ENCODE data around the gene ASH1L. TPM values are rescaled to one million over a fixed set of nuclear protein-coding genes. Genes with fewer than 3 reads are reported as not detected.

Gene ASH1L
- total RNA-seq, 2 experiments from 2014 or later, result 37.7 to 41.1 TPM

GRCh38 chr1:155553349-155553748 lies 9.3 kb downstream of the ASH1L start:
- ChIA-PET CTCF (no interaction called here), POLR2A (interaction anchor here (0.5 kb wide), 1 partner anchor 308 kb away, joined by 4 read pairs; no protein-coding TSS in a partner anchor)
- no peak for DNase-seq
- Mint-ChIP-seq H3K27ac (no peak overlapping the region), H3K27me3 (ENCODE audit: low read depth) (no peaks in the 10 kb centered on the region), H3K9me3 (ENCODE audit: insufficient read depth) (no peaks in the 10 kb centered on the region), H3K4me3 (no peak overlapping the region), H3K36me3 (ENCODE audit: low read depth) (peaks cover 38% of the 10 kb centered on the region), H3K4me1 (ENCODE audit: low read depth) (peaks cover 18% of the 10 kb centered on the region)
- ATAC-seq, result no peak

- Mint-ChIP-seq H3K36me3 (ENCODE audit: low read depth) (peaks cover 23% of the 10 kb centered on the region), H3K4me3 (no peak overlapping the region), H3K27me3 (ENCODE audit: low read depth) (no peaks in the 10 kb centered on the region), H3K9me3 (ENCODE audit: insufficient read depth) (no peaks in the 10 kb centered on the region), H3K4me1 (ENCODE audit: low read depth) (peaks cover 24% of the 10 kb centered on the region), H3K27ac (no peak overlapping the region)
- DNase-seq, result no peak
- ChIA-PET POLR2A (no interaction called here), CTCF (interaction anchor here (1.1 kb wide), 1 partner anchor 11 kb away, joined by 3 read pairs; no protein-coding TSS in a partner anchor)
- no peak for ATAC-seq
Measured at GRCh38 chr1:155548706-155549105, 13.9 kb downstream of the ASH1L start.

GRCh38 chr1:155540000-155540874 lies 22.4 kb downstream of the ASH1L start:
- Mint-ChIP-seq H3K36me3 (ENCODE audit: low read depth) (no peaks in the 10 kb centered on the region), H3K9me3 (ENCODE audit: insufficient read depth) (no peaks in the 10 kb centered on the region), H3K27me3 (ENCODE audit: low read depth) (no peaks in the 10 kb centered on the region), H3K27ac (peak overlapping the region; percentile 17), H3K4me1 (ENCODE audit: low read depth) (peaks cover 44% of the 10 kb centered on the region), H3K4me3 (no peak overlapping the region)
- no peak for ATAC-seq
- ChIA-PET CTCF (interaction anchor here (1.1 to 1.6 kb wide), 3 partner anchors 34 to 289 kb away, joined by 3 to 6 read pairs (median 3); no protein-coding TSS in a partner anchor), POLR2A (interaction anchor here (0.6 to 1.6 kb wide), 2 partner anchors 23 to 167 kb away, joined by 3 to 4 read pairs; no protein-coding TSS in a partner anchor)
- no peak for DNase-seq

GRCh38 chr1:155537193-155537592 lies 25.4 kb downstream of the ASH1L start:
- Mint-ChIP-seq H3K9me3 (ENCODE audit: insufficient read depth) (no peaks in the 10 kb centered on the region), H3K36me3 (ENCODE audit: low read depth) (peaks cover 14% of the 10 kb centered on the region), H3K4me3 (no peak overlapping the region), H3K27me3 (ENCODE audit: low read depth) (no peaks in the 10 kb centered on the region), H3K27ac (peak overlapping the region; percentile 91), H3K4me1 (ENCODE audit: low read depth) (peaks cover 57% of the 10 kb centered on the region)
- DNase-seq (no peak), ATAC-seq (no peak)
- POLR2A ChIA-PET, result interaction anchor here (2.9 kb wide), 1 partner anchor 26 kb away, joined by 18 read pairs; the partner anchor contains the start of gene ASH1L
- CTCF ChIA-PET, result interaction anchor here (1.2 to 1.3 kb wide), 2 partner anchors 11 to 286 kb away, joined by 3 read pairs; no protein-coding TSS in a partner anchor

- peaks cover 28% of the 10 kb centered on the region for H3K4me1 Mint-ChIP-seq (ENCODE audit: low read depth)
- H3K36me3 Mint-ChIP-seq (ENCODE audit: low read depth), result peaks cover 22% of the 10 kb centered on the region
- CTCF ChIA-PET, result no interaction called here
Measured at GRCh38 chr1:155531624-155532023, 31.0 kb downstream of the ASH1L start.

GRCh38 chr1:155529929-155530328 lies 32.7 kb downstream of the ASH1L start:
- POLR2A ChIA-PET, result no interaction called here
- H3K4me3 Mint-ChIP-seq, result no peak overlapping the region
- DNase-seq, result no peak
- H3K27ac Mint-ChIP-seq, result no peak overlapping the region
- no peak for ATAC-seq
- H3K27me3 Mint-ChIP-seq (ENCODE audit: low read depth), result no peaks in the 10 kb centered on the region
- H3K36me3 Mint-ChIP-seq (ENCODE audit: low read depth), result peaks cover 22% of the 10 kb centered on the region
- CTCF ChIA-PET, result no interaction called here
- peaks cover 20% of the 10 kb centered on the region for H3K4me1 Mint-ChIP-seq (ENCODE audit: low read depth)
- H3K9me3 Mint-ChIP-seq (ENCODE audit: insufficient read depth), result no peaks in the 10 kb centered on the region

More at GRCh38 chr1:155531624-155532023, 31.0 kb downstream of the ASH1L start:
- no peak for ATAC-seq
- H3K9me3 Mint-ChIP-seq (ENCODE audit: insufficient read depth), result no peaks in the 10 kb centered on the region
- DNase-seq, result no peak
- H3K27ac Mint-ChIP-seq, result no peak overlapping the region
- no peaks in the 10 kb centered on the region for H3K27me3 Mint-ChIP-seq (ENCODE audit: low read depth)
- POLR2A ChIA-PET, result no interaction called here
- H3K4me3 Mint-ChIP-seq, result no peak overlapping the region

GRCh38 chr1:155529109-155529508 lies 33.5 kb downstream of the ASH1L start:
- H3K27ac Mint-ChIP-seq, result no peak overlapping the region
- H3K36me3 Mint-ChIP-seq (ENCODE audit: low read depth), result peaks cover 18% of the 10 kb centered on the region
- H3K9me3 Mint-ChIP-seq (ENCODE audit: insufficient read depth), result no peaks in the 10 kb centered on the region
- no peak overlapping the region for H3K4me3 Mint-ChIP-seq
- ATAC-seq (no peak), DNase-seq (no peak)
- H3K27me3 Mint-ChIP-seq (ENCODE audit: low read depth), result no peaks in the 10 kb centered on the region
- ChIA-PET CTCF (interaction anchor here (0.7 kb wide), 1 partner anchor 23 kb away, joined by 3 read pairs; no protein-coding TSS in a partner anchor), POLR2A (no interaction called here)
- H3K4me1 Mint-ChIP-seq (ENCODE audit: low read depth), result peaks cover 17% of the 10 kb centered on the region

- Mint-ChIP-seq H3K27ac (no peak overlapping the region), H3K4me3 (no peak overlapping the region), H3K4me1 (ENCODE audit: low read depth) (peaks cover 17% of the 10 kb centered on the region), H3K9me3 (ENCODE audit: insufficient read depth) (no peaks in the 10 kb centered on the region), H3K27me3 (ENCODE audit: low read depth) (no peaks in the 10 kb centered on the region), H3K36me3 (ENCODE audit: low read depth) (peaks cover 8% of the 10 kb centered on the region)
- ChIA-PET POLR2A (no interaction called here), CTCF (interaction anchor here (0.7 kb wide), 1 partner anchor 13 kb away, joined by 3 read pairs; no protein-coding TSS in a partner anchor)
- ATAC-seq (no peak), DNase-seq (no peak)
Measured at GRCh38 chr1:155527677-155528076, 34.9 kb downstream of the ASH1L start.

GRCh38 chr1:155526356-155526755 lies 36.2 kb downstream of the ASH1L start:
- H3K27me3 Mint-ChIP-seq (ENCODE audit: low read depth), result no peaks in the 10 kb centered on the region
- POLR2A ChIA-PET, result no interaction called here

GRCh38 chr1:155522069-155522468 lies 40.5 kb downstream of the ASH1L start:
- no peak for ATAC-seq
- no peak overlapping the region for H3K27ac Mint-ChIP-seq
- H3K4me3 Mint-ChIP-seq, result no peak overlapping the region
- no peaks in the 10 kb centered on the region for H3K9me3 Mint-ChIP-seq (ENCODE audit: insufficient read depth)
- CTCF ChIA-PET, result no interaction called here
- peaks cover 20% of the 10 kb centered on the region for H3K4me1 Mint-ChIP-seq (ENCODE audit: low read depth)
- DNase-seq, result no peak
- POLR2A ChIA-PET, result no interaction called here
- H3K36me3 Mint-ChIP-seq (ENCODE audit: low read depth), result peaks cover 26% of the 10 kb centered on the region
- H3K27me3 Mint-ChIP-seq (ENCODE audit: low read depth), result no peaks in the 10 kb centered on the region

More at GRCh38 chr1:155526356-155526755, 36.2 kb downstream of the ASH1L start:
- ATAC-seq (no peak), DNase-seq (no peak)
- CTCF ChIA-PET, result no interaction called here
- H3K4me3 Mint-ChIP-seq, result no peak overlapping the region
- H3K27ac Mint-ChIP-seq, result no peak overlapping the region
- peaks cover 6% of the 10 kb centered on the region for H3K36me3 Mint-ChIP-seq (ENCODE audit: low read depth)
- no peaks in the 10 kb centered on the region for H3K9me3 Mint-ChIP-seq (ENCODE audit: insufficient read depth)
- H3K4me1 Mint-ChIP-seq (ENCODE audit: low read depth), result peaks cover 17% of the 10 kb centered on the region

- Mint-ChIP-seq H3K27ac (no peak overlapping the region), H3K4me1 (ENCODE audit: low read depth) (peaks cover 29% of the 10 kb centered on the region)
- POLR2A ChIA-PET, result no interaction called here
Measured at GRCh38 chr1:155518484-155518883, 44.1 kb downstream of the ASH1L start.

GRCh38 chr1:155514582-155515187 lies 47.9 kb downstream of the ASH1L start:
- Mint-ChIP-seq H3K9me3 (ENCODE audit: insufficient read depth) (no peaks in the 10 kb centered on the region), H3K4me1 (ENCODE audit: low read depth) (peaks cover 29% of the 10 kb centered on the region), H3K36me3 (ENCODE audit: low read depth) (peaks cover 33% of the 10 kb centered on the region), H3K4me3 (peak overlapping the region; percentile 19), H3K27me3 (ENCODE audit: low read depth) (no peaks in the 10 kb centered on the region), H3K27ac (peak overlapping the region; percentile 54)
- CTCF ChIA-PET, result interaction anchor here (0.9 to 1.0 kb wide), 2 partner anchors 10 to 13 kb away, joined by 3 read pairs; no protein-coding TSS in a partner anchor
- DNase-seq, result no peak
- ATAC-seq, result no peak
- POLR2A ChIA-PET, result no interaction called here

More at GRCh38 chr1:155518484-155518883, 44.1 kb downstream of the ASH1L start:
- no peak overlapping the region for H3K4me3 Mint-ChIP-seq
- DNase-seq (no peak), ATAC-seq (no peak)
- no peaks in the 10 kb centered on the region for H3K27me3 Mint-ChIP-seq (ENCODE audit: low read depth)
- no peaks in the 10 kb centered on the region for H3K9me3 Mint-ChIP-seq (ENCODE audit: insufficient read depth)
- CTCF ChIA-PET, result interaction anchor here (1.1 kb wide), 1 partner anchor 14 kb away, joined by 3 read pairs; no protein-coding TSS in a partner anchor
- peaks cover 34% of the 10 kb centered on the region for H3K36me3 Mint-ChIP-seq (ENCODE audit: low read depth)
